Activated CD4-positive, alpha-beta T cell treated with anti-CD3 and anti-CD28 coated beads, Interleukin-2, amount 50 U/mL, for 4 hours (primary cell): ENCODE results near the gene CCSAP.
"Not testable (repeated sequence)": the region's sequence is repeated elsewhere in the genome, so short reads cannot be mapped to it uniquely, and the experiment has no call there.

Experiments used
- DNase-seq, 2 experiments: peaks; one replicate each; pipeline ENCODE4 v3.0.0-alpha.2; 2020

The CCSAP gene, protein sequence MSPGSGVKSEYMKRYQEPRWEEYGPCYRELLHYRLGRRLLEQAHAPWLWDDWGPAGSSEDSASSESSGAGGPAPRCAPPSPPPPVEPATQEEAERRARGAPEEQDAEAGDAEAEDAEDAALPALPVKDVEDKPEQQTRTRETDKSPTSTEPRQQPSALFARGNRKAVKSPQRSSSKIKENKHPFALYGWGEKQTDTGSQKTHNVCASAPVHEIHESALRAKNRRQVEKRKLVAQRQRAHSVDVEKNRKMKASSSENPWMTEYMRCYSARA

GRCh38 chr1:229342656-229343569 is at the start of gene CCSAP:
TSS of gene CCSAP (minus strand) at chr1:229343047. CDS start at chr1:229342465, 582 bp downstream.
- DNase-seq: peak; percentile 35 to 51

GRCh38 chr1:229390130-229390529 is 47.3 kb upstream of the CCSAP start:
- DNase-seq: no peak

- no peak for DNase-seq
Observed at GRCh38 chr1:229388897-229389580, 46.2 kb upstream of the CCSAP start.

DNA sequence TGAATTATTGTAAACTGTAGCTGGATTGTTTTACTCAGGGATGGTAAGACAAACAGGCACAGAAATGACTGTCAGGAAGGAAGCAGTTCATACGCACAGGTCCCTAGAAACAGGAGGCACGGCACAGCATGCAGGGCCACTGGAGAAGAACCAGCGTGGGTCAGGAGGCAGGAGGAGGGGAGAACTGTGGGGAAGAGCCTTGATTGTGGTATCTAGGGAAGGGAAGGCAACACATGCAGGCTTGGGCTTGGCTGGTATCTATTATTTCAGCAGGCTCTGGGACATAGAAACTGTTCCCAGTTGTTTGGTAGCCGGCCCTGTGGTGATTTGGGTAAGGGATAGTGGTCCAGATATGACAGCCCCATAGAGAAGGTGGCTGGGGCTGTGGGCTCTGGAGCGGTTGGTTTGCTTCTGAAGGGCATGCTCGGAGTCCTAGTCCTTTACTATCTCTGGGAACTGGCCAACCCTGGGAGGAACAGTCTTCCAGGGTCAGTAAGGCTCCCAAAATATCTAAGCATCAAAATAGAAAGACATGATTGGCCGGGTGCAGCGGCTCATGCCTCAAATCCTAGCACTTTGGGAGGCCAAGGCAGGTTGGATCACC is 43.1 kb upstream of the CCSAP start:
- DNase-seq: no peak

DNA sequence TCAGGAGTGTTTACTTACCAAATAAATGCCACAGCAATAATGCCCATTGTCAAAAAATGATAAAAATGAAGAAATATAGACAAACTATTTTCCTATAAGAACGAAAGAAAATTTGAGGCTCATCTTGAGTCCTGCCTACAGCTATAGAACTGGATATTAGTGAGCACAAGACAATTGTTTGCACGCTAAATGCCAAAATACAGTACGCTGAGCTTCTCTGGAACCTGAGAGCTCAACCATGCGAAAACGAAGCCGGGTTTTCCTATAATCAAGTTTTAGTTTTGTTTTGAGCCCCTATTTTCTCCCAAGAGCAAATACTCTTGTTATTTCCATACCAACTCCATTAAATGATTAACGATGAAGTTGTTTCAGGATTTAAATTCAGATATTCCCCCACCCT is 42.0 kb upstream of the CCSAP start:
- DNase-seq: no peak

GRCh38 chr1:229383961-229384360 is 41.1 kb upstream of the CCSAP start:
- DNase-seq: no peak

DNA sequence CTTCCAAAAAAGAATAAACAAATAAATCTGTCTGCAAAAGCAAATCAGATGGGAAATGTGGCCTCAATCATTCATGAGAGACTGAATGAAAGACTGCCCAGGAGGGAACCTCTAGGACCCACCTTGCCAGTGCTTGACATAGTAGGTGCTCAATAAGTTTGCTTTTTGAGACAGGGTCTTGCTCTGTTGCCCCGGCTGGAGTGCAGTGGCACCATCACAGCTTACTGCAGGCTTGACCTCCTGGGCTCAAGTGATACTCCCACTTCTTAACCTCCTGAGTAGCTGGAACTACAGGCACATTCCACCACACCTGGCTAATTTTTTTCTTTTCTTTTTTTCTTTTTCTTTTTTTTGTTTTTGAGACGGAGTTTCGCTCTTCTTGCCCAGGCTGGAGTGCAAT is 40.3 kb upstream of the CCSAP start:
- no peak for DNase-seq

DNA sequence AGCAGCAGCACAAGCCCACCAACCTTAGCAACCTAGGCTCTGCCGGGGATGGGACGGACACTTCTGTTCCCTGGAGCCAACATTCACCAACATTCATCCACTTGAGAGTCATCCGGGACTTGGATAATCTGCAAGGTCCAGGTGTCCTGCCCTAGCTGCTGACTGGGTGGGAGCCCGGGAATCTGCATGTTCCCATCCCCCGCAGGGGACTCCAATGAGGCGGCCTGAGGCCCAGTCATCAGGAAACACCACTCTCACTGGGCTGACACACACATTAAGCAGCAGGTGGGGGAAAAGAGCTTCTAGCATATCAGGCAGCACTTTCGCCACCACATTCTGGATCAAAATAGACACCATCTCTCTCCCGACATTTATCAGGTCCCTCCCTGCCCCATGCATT is 38.4 kb upstream of the CCSAP start:
- no peak for DNase-seq

DNA sequence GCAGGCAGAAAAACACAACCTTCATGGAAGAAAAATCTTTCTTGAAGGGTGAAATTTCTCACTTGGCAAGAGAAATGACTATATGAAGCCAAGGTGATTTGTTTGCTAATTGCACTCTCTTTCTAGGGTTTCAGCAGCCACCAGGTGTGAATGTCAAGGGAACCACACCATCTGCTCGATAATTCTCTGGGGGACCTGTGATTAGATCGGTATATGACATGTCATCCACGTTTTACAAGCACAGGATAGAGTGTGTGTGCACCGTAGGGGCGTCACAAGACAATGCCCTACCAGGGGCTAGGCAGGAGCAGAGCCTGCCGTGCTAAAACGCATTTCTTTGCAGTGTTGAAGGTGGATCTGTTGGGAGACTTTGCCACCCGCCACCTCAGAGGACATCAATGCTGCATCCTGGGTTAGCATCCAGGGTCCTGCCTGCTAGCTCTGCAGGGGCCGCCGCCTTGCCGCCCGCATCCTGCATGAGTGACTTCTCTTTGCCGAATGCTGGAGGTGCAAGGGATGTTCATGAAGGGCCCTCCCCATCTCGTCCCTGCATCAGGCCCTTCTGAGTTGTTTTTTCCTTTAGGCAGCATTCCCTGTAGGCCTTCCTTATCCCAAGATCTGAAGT is 37.8 kb upstream of the CCSAP start:
- DNase-seq: no peak

- no peak for DNase-seq
Observed at GRCh38 chr1:229379846-229380245, 37.0 kb upstream of the CCSAP start.

- no peak for DNase-seq
Observed at GRCh38 chr1:229378586-229379367, 35.9 kb upstream of the CCSAP start.

GRCh38 chr1:229378035-229378434 is 35.2 kb upstream of the CCSAP start:
- DNase-seq: not testable (repeated sequence)

- DNase-seq: no peak
Observed at GRCh38 chr1:229377429-229377828, 34.6 kb upstream of the CCSAP start.

DNA sequence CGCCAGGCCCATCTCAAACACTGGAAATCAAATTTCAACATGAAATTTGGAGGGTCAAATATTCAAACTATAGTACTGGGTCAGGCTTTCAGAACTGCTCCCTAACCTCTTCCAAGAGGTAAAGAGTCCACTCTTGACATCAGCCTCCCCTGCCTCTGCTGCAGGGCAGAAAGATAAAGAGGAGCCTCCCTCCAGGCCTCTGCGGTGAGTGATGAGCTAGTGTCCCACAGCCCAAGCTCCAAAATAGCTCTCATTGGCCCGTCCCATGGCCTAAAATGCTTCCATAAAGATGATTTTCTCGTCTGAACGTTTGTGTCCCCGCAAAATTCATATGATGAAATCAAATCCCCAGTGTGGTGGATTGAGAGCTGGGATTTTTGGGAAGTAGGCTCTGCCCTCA is 33.7 kb upstream of the CCSAP start:
- no peak for DNase-seq

DNA sequence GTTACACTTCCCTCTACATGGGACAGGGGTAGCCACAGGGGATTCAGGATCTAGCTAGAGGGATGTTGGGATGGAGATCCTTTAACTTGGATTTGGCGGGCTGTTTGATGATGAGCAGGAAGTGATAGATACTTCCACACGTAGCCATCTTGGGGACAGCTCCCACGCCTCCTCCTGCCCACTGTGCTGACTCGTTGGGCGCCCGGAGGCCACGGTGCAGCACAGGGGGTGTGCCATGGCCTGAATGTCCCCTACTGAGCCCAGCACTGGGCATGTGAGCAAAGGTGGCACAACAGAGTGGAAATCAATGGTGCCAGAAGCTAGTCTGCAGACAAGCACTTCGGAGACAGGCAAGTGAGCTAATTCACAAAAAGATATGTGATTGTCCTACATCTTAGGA is 31.6 kb upstream of the CCSAP start:
- no peak for DNase-seq

DNA sequence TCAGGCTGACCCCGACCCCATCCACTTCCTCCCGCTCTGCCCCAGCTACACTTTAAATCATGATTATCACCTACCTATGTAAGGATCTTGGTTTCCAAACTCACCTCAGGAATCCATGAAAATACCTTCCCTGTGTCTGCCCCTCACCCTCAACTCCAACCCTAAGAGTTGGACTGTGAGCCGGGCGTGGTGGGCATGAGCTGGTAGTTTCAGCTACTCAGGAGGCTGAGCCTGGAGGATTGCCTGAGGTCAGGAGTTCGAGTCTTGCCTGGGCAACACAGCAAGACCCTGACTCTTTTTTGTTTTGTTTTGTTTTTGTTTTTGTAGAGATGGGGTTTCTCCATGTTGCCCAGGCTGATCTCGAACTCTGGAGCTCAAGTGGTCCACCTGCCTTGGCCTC is 30.5 kb upstream of the CCSAP start:
- no peak for DNase-seq

GRCh38 chr1:229372251-229372650 is 29.4 kb upstream of the CCSAP start:
- no peak for DNase-seq

DNA sequence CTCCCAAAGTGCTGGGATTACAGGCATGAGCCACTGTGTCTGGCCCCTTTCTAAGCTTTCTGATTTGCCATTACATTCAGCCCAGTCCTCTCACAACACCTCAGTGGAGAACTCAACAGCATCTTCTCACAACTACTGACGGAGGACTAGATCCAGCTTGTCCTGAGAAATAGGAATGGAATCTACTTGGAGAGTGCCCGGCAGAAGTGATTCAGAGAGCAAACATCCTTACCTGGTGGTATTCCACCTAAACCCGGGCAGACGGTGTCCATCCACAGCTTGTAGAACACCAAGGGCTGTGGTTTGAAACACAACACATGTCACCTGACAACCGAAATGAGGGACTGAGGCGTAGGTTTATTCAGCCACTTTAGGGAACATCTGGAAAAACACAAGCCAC is 28.8 kb upstream of the CCSAP start:
- DNase-seq: no peak

DNA sequence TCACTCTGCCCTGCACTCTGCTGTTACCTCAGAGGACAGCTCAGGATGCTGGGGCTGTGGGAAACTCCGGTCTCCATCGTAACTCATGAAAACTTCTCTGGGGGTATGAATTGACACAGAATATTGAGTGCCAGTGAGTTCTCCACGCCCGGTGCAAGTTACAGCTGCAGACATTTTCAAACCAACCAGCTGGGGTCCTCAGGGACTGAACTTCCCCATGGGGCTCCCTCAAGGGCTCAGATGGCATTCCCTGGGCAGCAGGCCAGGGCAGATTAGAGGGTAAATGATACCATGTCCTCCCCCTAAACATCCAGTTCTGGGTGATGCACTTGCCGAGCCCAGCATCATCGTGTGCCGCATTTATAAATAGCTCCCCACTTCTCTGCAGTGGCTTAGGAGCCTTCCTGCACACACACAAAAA is 27.8 kb upstream of the CCSAP start:
- no peak for DNase-seq

DNA sequence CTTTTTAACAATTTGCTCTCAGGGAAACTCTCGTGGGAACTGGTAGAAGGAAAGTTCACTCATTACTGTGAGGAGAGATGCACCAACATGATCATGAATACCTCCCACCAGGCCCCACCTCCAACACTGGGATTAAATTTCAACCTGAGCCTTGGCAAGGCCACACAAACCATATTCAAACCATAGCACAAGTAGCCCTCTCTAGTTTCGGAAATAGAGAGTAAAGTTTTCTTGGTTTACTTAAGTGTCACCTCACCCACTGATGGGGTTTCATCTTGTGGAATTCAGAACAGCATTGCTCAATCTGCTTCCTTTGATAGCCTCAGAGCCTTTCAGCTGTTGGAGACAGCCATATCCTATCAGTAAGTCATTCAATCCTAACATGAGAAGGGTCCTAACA is 25.5 kb upstream of the CCSAP start:
- DNase-seq: no peak

GRCh38 chr1:229365569-229365968 is 22.7 kb upstream of the CCSAP start:
- no peak for DNase-seq
